SK-N-SH (cell line): Measurements from ENCODE around the gene OPHN1. TPM values are rescaled to one million over a fixed set of nuclear protein-coding genes. Genes with fewer than 3 reads are reported as not detected.

ENCODE experiments used
- CTCF ChIA-PET: fragments of 300-600, 350-600 bp; formaldehyde crosslinking; extraction: SDS; loops from one replicate; lab custom pipeline; 2021; lab: Yijun Ruan, JAX
- POLR2A ChIA-PET: fragments of 350-600 bp; sonication (Branson Sonifier 250); formaldehyde crosslinking; extraction: SDS; loops from one replicate; lab custom pipeline; 2020; ENCODE audit warnings: antibody characterized with exemption, inconsistent platforms; lab: Yijun Ruan, JAX
- DNase-seq: peaks from one replicate; pipeline ENCODE4 v3.0.0; 2012
- H2AFZ ChIP-seq: fragments of 200-600 bp; sonication (generic); 2 replicates; pipeline ENCODE4 v1.8.1; 2016; ENCODE audit warnings: antibody characterized with exemption, mild to moderate bottlenecking, low read depth
- H3F3A ChIP-seq: fragments of 200-600 bp; sonication (generic); replicated peaks from 2 replicates; pipeline ENCODE3; 2016; ENCODE audit warnings: antibody characterized with exemption, mild to moderate bottlenecking; ENCODE audit not compliant: insufficient read depth
- H3K27ac ChIP-seq, 2 experiments: fragments of 200-500 bp in 1 of 2; fragments of 200-600 bp in 1 of 2; sonication (Bioruptor generic) in 1 of 2; sonication (generic), shearing (Covaris generic) in 1 of 2; 2 replicates each; pipeline versions ENCODE4 v1.5.1 to v1.6.1; 2014 to 2016; ENCODE audit warnings: low read depth in 2 of 2, inconsistent platforms in 1 of 2, low read length in 1 of 2, mild to moderate bottlenecking in 1 of 2, mixed read lengths in 1 of 2
- H3K27me3 ChIP-seq: fragments of 200-600 bp; sonication (generic), shearing (Covaris generic); 2 replicates; pipeline ENCODE4 v1.6.1; 2016; ENCODE audit warnings: mixed run types; ENCODE audit not compliant: insufficient read depth
- H3K36me3 ChIP-seq, 2 experiments: fragments of 200-500 bp in 1 of 2; fragments of 200-600 bp in 1 of 2; sonication (Bioruptor generic) in 1 of 2; sonication (generic) in 1 of 2; replicated peaks in 1 of 2; 2 replicates each; pipeline versions ENCODE3 to v1.5.1; 2014 to 2016; ENCODE audit warnings: low read length in 1 of 2, mild to moderate bottlenecking in 1 of 2; ENCODE audit not compliant: insufficient read depth in 2 of 2, control insufficient read depth in 1 of 2
- H3K4me1 ChIP-seq, 2 experiments: fragments of 200-500 bp in 1 of 2; fragments of 200-600 bp in 1 of 2; sonication (Bioruptor generic) in 1 of 2; sonication (generic), shearing (Covaris generic) in 1 of 2; 2 replicates each; pipeline versions ENCODE4 v1.5.1 to v1.6.1; 2014 to 2016; ENCODE audit warnings: low read depth in 1 of 2, low read length in 1 of 2, mixed run types in 1 of 2; ENCODE audit not compliant: insufficient read depth in 2 of 2, control insufficient read depth in 1 of 2
- H3K4me2 ChIP-seq: fragments of 200-600 bp; sonication (generic), shearing (Covaris generic); 2 replicates; pipeline ENCODE4 v1.6.1; 2017; ENCODE audit warnings: mixed run types
- H3K4me3 ChIP-seq, 2 experiments: fragments of 200-500 bp in 1 of 2; fragments of 200-600 bp in 1 of 2; sonication (Bioruptor generic) in 1 of 2; sonication (generic), shearing (Covaris generic) in 1 of 2; 2 replicates each; pipeline versions ENCODE4 v1.5.1 to v1.8.1; 2014 to 2016; ENCODE audit warnings: low read depth in 2 of 2, inconsistent platforms in 1 of 2, low read length in 1 of 2, mild to moderate bottlenecking in 1 of 2, mixed read lengths in 1 of 2, moderate library complexity in 1 of 2
- H3K79me2 ChIP-seq: fragments of 200-600 bp; sonication (generic); 2 replicates; pipeline ENCODE4 v1.8.1; 2017; ENCODE audit warnings: mild to moderate bottlenecking; ENCODE audit not compliant: insufficient read depth
- H3K9ac ChIP-seq: fragments of 200-600 bp; sonication (generic); 2 replicates; pipeline ENCODE4 v1.6.1; 2017; ENCODE audit warnings: mixed run types
- H3K9me2 ChIP-seq: fragments of 200-600 bp; sonication (generic); 2 replicates; pipeline ENCODE4 v1.6.1; 2017; ENCODE audit warnings: mixed run types
- H3K9me3 ChIP-seq: fragments of 200-600 bp; sonication (generic); 2 replicates; pipeline ENCODE4 v1.6.1; 2017; ENCODE audit warnings: mixed run types, mild to moderate bottlenecking, moderate library complexity
- H4K20me1 ChIP-seq: fragments of 200-600 bp; sonication (generic); 2 replicates; pipeline ENCODE4 v1.6.1; 2017; ENCODE audit warnings: mild to moderate bottlenecking, mixed run types; ENCODE audit not compliant: insufficient read depth
- CHD2 ChIP-seq: fragments of 150-350 bp; IDR thresholded peaks from 2 replicates; pipeline ENCODE4 v1.6.1; 2018; ENCODE audit warnings: low read length; ENCODE audit not compliant: partially characterized antibody
- FOXM1 ChIP-seq: IDR thresholded peaks from 2 replicates; pipeline ENCODE4 v1.4.0; 2012; ENCODE audit warnings: low read depth, mild to moderate bottlenecking
- GATA2 ChIP-seq: sonication (generic); formaldehyde crosslinking; IDR thresholded peaks from 2 replicates; pipeline ENCODE4 v1.5.0; 2020; ENCODE audit warnings: mild to moderate bottlenecking, missing genetic modification reagents
- JUND ChIP-seq: IDR thresholded peaks from 2 replicates; pipeline ENCODE4 v1.4.0; 2012
- MXI1 ChIP-seq: IDR thresholded peaks from 2 replicates; pipeline ENCODE4 v1.6.1; 2012; ENCODE audit warnings: mild to moderate bottlenecking, low read depth, low read length, improper control_type of control experiment
- NRF1 ChIP-seq: IDR thresholded peaks from 2 replicates; pipeline ENCODE4 v1.6.1; 2012; ENCODE audit warnings: low read depth, mild to moderate bottlenecking, low read length
- RAD21 ChIP-seq: IDR thresholded peaks from 2 replicates; pipeline ENCODE4 v1.6.1; 2012; ENCODE audit warnings: mild to moderate bottlenecking, low read length
- RXRA ChIP-seq: IDR thresholded peaks from 2 replicates; pipeline ENCODE4 v1.4.0; 2012; ENCODE audit warnings: low read depth, mild to moderate bottlenecking, borderline replicate concordance
- TAF1 ChIP-seq: IDR thresholded peaks from 2 replicates; pipeline ENCODE4 v1.6.1; 2012; ENCODE audit warnings: low read depth, mild to moderate bottlenecking, low read length, moderate library complexity, borderline replicate concordance
- TCF12 ChIP-seq: IDR thresholded peaks from 2 replicates; pipeline ENCODE4 v1.4.0; 2012
- YY1 ChIP-seq: IDR thresholded peaks from 2 replicates; pipeline ENCODE4 v1.4.0; 2012; ENCODE audit warnings: low read depth, mild to moderate bottlenecking
- WGBS: methylation state at CpG from one replicate; pipeline ENCODE4 v1.1.6; 2017; ENCODE audit warnings: low lambda C conversion rate; 5-methylcytosine and 5-hydroxymethylcytosine counted together
- polyA plus RNA-seq, 3 experiments: library from polyadenylated mRNA; depleted of rRNA; stranded (reverse); fragments of >200 nt; gene quantifications; 2 replicates each; pipeline ENCODE4 v1.2.3, GENCODE V29; 2012
- TF ChIP-seq, protein P1 (sequence below): IDR thresholded peaks from 2 replicates; pipeline ENCODE4 v1.4.0; 2012; ENCODE audit warnings: low read depth, borderline replicate concordance
- TF ChIP-seq, protein P2 (sequence below): fragments of 200-600 bp; sonication (generic); IDR thresholded peaks from 2 replicates; pipeline ENCODE4 v1.6.1; 2017; ENCODE audit warnings: antibody characterized with exemption, mild to moderate bottlenecking, moderate library complexity
- TF ChIP-seq, protein P3 (sequence below): IDR thresholded peaks from 2 replicates; pipeline ENCODE4 v1.4.0; 2012; ENCODE audit warnings: low read depth, borderline replicate concordance
- TF ChIP-seq, protein P4 (sequence below): fragments of 150-350 bp; IDR thresholded peaks from 2 replicates; pipeline ENCODE4 v1.6.1; 2017; ENCODE audit warnings: antibody characterized with exemption, low read length, low read depth, borderline replicate concordance
- TF ChIP-seq, protein P5 (sequence below): IDR thresholded peaks from 2 replicates; pipeline ENCODE4; 2012
- TF ChIP-seq, protein P6 (sequence below): fragments of 150-350 bp; IDR thresholded peaks from 2 replicates; pipeline ENCODE4 v1.6.1; 2016; ENCODE audit warnings: mild to moderate bottlenecking, low read depth, low read length

OPHN1 gene
- polyA plus RNA-seq, 1 of the 3 experiments (the other 2 are of a cell fraction), result 1.7 TPM

DNA sequence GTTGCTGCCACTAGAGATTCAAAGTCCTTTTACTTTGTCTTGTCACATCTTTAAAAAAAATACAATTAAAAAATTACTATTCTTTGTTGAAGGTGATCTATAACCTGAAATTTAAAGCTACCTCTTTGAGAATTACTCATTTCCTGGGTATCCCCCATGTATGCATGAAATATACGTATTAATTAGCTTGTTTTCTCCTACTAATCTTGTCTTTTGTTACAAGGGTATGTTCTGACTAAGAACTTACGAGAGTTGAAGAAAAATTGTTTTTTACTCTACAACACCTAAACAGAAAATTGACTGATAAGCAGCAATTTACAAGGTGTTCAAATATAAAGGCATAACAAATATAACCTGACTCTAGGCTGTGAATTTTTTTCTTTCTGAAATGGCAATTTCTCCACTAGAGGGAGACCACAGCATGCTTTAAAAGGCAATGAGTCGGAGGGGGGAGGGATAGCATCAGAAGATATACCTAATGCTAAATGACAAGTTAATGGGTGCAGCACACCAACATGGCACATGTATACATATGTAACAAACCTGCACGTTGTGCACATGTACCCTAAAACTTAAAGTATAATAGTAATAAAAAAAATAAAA lies 249.6 kb downstream of the OPHN1 start (continued):
- TF ChIP-seq, protein P1, sequence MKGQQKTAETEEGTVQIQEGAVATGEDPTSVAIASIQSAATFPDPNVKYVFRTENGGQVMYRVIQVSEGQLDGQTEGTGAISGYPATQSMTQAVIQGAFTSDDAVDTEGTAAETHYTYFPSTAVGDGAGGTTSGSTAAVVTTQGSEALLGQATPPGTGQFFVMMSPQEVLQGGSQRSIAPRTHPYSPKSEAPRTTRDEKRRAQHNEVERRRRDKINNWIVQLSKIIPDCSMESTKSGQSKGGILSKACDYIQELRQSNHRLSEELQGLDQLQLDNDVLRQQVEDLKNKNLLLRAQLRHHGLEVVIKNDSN, result no peak
- TF ChIP-seq FOXM1 (no peak), CHD2 (peak; percentile 17)
- TF ChIP-seq, protein P2, sequence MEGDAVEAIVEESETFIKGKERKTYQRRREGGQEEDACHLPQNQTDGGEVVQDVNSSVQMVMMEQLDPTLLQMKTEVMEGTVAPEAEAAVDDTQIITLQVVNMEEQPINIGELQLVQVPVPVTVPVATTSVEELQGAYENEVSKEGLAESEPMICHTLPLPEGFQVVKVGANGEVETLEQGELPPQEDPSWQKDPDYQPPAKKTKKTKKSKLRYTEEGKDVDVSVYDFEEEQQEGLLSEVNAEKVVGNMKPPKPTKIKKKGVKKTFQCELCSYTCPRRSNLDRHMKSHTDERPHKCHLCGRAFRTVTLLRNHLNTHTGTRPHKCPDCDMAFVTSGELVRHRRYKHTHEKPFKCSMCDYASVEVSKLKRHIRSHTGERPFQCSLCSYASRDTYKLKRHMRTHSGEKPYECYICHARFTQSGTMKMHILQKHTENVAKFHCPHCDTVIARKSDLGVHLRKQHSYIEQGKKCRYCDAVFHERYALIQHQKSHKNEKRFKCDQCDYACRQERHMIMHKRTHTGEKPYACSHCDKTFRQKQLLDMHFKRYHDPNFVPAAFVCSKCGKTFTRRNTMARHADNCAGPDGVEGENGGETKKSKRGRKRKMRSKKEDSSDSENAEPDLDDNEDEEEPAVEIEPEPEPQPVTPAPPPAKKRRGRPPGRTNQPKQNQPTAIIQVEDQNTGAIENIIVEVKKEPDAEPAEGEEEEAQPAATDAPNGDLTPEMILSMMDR, result peak; percentile 80
- TF ChIP-seq, all 33 proteins: peak for 4

DNA sequence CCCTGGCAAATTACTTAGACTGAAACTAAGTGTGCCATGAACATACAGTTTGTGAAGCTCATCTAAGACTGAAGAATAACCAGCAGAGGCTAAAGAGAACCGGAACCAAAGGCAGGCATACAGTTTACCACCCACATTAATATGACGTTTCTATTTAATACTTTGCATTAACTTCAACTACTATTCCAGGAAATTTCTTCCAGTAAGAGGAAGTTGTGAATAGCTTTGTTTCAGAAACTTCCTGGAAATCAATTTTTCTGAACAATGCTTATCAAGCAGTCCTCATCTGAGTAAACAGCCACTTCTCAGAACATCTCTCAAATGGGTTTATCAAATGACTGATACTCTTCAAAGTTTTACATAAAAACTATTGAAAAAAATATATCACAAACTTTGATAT lies 252.7 kb downstream of the OPHN1 start:
- CTCF ChIA-PET, result no interaction called here
- no peaks in the 10 kb centered on the region for H3K9me3 ChIP-seq

More for the DNA sequence above, 252.7 kb downstream of the OPHN1 start:
- Histone ChIP-seq H3K4me2 (no peak overlapping the region), H3K36me3 (no peaks in the 10 kb centered on the region), H3K4me1 (no peaks in the 10 kb centered on the region), H3K79me2 (no peaks in the 10 kb centered on the region), H3F3A (no peaks in the 10 kb centered on the region), H3K4me3 (no peak overlapping the region), H3K27ac (no peak overlapping the region), H3K9ac (no peak overlapping the region), H3K27me3 (no peaks in the 10 kb centered on the region), H2AFZ (no peak overlapping the region), H4K20me1 (no peaks in the 10 kb centered on the region), H3K9me2 (no peaks in the 10 kb centered on the region)
- POLR2A ChIA-PET, result no interaction called here
- 60% methylated on average over 2 of the region's 2 CpGs for WGBS
- DNase-seq, result no peak
- no peak for TF ChIP-seq GATA2 (CRISPR knock-in tag)
- TF ChIP-seq, protein P1, result no peak
- TF ChIP-seq RXRA, result no peak
- TF ChIP-seq, protein P3, sequence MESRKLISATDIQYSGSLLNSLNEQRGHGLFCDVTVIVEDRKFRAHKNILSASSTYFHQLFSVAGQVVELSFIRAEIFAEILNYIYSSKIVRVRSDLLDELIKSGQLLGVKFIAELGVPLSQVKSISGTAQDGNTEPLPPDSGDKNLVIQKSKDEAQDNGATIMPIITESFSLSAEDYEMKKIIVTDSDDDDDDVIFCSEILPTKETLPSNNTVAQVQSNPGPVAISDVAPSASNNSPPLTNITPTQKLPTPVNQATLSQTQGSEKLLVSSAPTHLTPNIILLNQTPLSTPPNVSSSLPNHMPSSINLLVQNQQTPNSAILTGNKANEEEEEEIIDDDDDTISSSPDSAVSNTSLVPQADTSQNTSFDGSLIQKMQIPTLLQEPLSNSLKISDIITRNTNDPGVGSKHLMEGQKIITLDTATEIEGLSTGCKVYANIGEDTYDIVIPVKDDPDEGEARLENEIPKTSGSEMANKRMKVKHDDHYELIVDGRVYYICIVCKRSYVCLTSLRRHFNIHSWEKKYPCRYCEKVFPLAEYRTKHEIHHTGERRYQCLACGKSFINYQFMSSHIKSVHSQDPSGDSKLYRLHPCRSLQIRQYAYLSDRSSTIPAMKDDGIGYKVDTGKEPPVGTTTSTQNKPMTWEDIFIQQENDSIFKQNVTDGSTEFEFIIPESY, result no peak
- no peak for TF ChIP-seq NRF1
- no peak for TF ChIP-seq YY1
- TF ChIP-seq, protein P4, sequence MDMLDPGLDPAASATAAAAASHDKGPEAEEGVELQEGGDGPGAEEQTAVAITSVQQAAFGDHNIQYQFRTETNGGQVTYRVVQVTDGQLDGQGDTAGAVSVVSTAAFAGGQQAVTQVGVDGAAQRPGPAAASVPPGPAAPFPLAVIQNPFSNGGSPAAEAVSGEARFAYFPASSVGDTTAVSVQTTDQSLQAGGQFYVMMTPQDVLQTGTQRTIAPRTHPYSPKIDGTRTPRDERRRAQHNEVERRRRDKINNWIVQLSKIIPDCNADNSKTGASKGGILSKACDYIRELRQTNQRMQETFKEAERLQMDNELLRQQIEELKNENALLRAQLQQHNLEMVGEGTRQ, result no peak
- TF ChIP-seq JUND, result no peak
- TF ChIP-seq, protein P2, result no peak
- TF ChIP-seq RAD21, result no peak
- TF ChIP-seq, protein P5, sequence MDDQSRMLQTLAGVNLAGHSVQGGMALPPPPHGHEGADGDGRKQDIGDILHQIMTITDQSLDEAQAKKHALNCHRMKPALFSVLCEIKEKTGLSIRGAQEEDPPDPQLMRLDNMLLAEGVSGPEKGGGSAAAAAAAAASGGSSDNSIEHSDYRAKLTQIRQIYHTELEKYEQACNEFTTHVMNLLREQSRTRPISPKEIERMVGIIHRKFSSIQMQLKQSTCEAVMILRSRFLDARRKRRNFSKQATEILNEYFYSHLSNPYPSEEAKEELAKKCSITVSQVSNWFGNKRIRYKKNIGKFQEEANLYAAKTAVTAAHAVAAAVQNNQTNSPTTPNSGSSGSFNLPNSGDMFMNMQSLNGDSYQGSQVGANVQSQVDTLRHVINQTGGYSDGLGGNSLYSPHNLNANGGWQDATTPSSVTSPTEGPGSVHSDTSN, result no peak
- no peak for TF ChIP-seq TAF1
- TF ChIP-seq, protein P6, sequence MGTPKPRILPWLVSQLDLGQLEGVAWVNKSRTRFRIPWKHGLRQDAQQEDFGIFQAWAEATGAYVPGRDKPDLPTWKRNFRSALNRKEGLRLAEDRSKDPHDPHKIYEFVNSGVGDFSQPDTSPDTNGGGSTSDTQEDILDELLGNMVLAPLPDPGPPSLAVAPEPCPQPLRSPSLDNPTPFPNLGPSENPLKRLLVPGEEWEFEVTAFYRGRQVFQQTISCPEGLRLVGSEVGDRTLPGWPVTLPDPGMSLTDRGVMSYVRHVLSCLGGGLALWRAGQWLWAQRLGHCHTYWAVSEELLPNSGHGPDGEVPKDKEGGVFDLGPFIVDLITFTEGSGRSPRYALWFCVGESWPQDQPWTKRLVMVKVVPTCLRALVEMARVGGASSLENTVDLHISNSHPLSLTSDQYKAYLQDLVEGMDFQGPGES, result no peak
- TF ChIP-seq MXI1, result no peak
- TF ChIP-seq TCF12, result no peak
- TF ChIP-seq, all 33 proteins: peak for 0
